ENCODE data around the gene CRIM1.

The CRIM1 gene

DNA sequence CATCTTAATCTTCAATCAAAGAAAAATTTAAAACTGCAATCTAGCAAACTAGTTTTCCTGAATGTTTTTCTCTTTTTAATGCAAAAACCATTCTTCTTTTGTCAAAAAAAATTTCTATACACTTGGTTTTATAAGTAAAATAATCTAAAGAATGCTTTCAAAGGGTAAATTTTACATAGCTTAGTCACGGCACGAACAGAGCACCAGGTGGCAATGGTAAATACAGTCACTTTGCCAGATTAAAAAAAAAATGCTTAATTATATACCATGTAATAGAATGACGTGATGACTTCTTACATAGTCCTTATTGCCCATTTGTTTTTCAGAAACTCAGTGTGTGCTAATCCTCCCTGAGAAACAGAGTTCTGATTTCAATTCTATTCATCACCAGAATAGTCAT is 232.0 kb downstream of the CRIM1 start:
- DNase-seq: no peak
- no peaks in the 10 kb centered on the region for H3K9me3 Mint-ChIP-seq
- no peaks in the 10 kb centered on the region for H3K27me3 Mint-ChIP-seq
- CTCF ChIA-PET: no interaction called here
- H3K4me1 Mint-ChIP-seq: no peaks in the 10 kb centered on the region
- peaks cover 33% of the 10 kb centered on the region for H3K36me3 Mint-ChIP-seq
- no peak overlapping the region for H3K4me3 Mint-ChIP-seq
- H3K27ac Mint-ChIP-seq: no peak overlapping the region

DNA sequence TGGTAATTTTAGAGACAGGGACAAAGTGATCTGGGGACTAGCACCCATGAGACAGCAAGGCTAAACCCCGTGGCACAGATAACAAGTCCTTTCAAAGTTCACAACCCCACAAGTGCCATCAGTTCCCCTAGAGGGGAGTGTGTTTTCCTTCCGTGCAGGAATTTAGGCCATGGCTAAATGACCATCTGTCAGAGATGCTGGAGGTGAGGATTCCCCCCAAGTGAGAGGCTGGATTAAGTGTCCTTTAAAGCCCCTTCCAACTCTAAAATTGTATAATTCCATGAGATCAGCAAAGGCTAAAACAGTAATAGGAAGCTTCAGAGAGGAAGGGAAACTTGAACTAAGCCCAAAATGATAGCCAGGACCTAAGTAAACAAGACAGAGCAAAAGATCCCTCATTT is 233.7 kb downstream of the CRIM1 start:
- no peak for DNase-seq
- H3K27ac Mint-ChIP-seq: no peak overlapping the region

DNA sequence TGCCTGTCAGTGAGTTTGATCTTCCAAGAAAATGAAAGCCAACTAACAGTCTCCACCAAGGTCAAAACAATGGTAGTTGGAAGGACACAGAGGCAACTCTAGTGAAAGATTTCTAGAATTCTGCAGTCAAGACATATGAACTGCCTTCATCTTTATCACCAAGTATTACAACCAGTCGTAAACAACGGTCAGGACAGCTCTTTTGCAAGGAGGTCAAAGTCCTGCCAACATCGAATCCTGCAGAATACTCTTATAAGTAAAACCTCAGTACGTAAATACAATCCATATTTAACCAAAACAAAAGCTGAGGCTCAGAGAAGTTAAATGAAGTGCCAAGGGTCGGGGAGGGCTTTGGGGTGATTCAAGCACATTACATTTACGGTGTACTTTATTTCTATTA is 239.3 kb downstream of the CRIM1 start:
- Mint-ChIP-seq H3K27ac (no peak overlapping the region), H3K36me3 (peaks cover 7% of the 10 kb centered on the region), H3K4me3 (no peak overlapping the region), H3K27me3 (no peaks in the 10 kb centered on the region), H3K4me1 (peaks cover 25% of the 10 kb centered on the region), H3K9me3 (no peaks in the 10 kb centered on the region)
- CTCF ChIA-PET: no interaction called here
- no peak for DNase-seq

More for the DNA sequence above, 233.7 kb downstream of the CRIM1 start:
- no peak overlapping the region for H3K4me3 Mint-ChIP-seq
- H3K9me3 Mint-ChIP-seq: no peaks in the 10 kb centered on the region
- peaks cover 24% of the 10 kb centered on the region for H3K36me3 Mint-ChIP-seq
- CTCF ChIA-PET: no interaction called here
- no peaks in the 10 kb centered on the region for H3K4me1 Mint-ChIP-seq
- no peaks in the 10 kb centered on the region for H3K27me3 Mint-ChIP-seq

DNA sequence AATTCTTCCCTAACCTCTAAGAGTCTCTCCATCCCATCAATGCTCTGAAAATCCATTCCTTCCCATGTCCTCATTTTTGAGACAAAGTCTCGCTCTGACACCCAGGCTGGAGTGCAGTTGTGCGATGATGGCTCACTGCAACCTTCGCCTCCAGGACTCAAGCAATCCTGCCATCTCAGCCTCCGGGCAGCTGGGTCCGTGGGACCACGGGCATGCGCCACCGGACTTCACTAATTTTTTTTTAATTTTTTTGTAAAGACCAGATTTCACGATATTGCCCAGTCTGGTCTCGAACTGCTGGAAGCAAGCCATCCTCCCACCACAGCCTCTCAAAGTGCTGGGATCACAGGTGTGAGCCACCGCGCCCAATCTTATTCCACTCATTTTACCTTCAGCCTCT is 240.8 kb downstream of the CRIM1 start:
- DNase-seq: no peak
- CTCF ChIA-PET: no interaction called here
- H3K4me1 Mint-ChIP-seq: peaks cover 25% of the 10 kb centered on the region
- H3K4me3 Mint-ChIP-seq: no peak overlapping the region
- H3K27me3 Mint-ChIP-seq: no peaks in the 10 kb centered on the region
- H3K36me3 Mint-ChIP-seq: peaks cover 5% of the 10 kb centered on the region
- no peak overlapping the region for H3K27ac Mint-ChIP-seq
- H3K9me3 Mint-ChIP-seq: no peaks in the 10 kb centered on the region

DNA sequence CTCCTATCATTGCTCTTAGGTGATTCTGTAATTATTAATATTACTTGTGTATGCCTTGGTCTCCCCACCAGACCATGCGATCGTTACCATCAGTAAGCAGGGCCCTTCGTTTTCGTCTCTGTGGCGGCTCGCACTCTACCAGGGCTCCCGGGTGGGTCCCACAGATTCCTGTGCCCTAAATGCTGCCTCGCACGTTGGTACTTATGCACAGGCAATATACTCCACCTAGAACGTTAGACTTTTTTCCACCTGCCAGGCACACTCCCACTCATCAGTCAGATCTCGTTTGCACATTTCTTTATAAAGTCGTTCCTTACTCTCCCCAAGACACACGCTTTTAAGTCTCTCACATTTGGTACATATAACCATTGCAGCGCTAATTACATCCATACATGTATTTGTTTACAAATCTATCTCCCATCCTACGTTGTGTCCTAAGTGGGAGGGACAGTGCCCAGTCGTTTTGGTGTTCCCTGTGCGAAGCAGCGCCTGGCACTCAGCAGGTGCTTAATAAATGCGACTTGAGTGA is 241.5 kb downstream of the CRIM1 start:
- DNase-seq: no peak
- peak overlapping the region; percentile 88 for H3K4me3 Mint-ChIP-seq
- H3K36me3 Mint-ChIP-seq: peaks cover 5% of the 10 kb centered on the region
- no peaks in the 10 kb centered on the region for H3K27me3 Mint-ChIP-seq
- H3K9me3 Mint-ChIP-seq: no peaks in the 10 kb centered on the region
- CTCF ChIA-PET: no interaction called here
- H3K4me1 Mint-ChIP-seq: peaks cover 25% of the 10 kb centered on the region
- H3K27ac Mint-ChIP-seq: peak overlapping the region; percentile 81

DNA sequence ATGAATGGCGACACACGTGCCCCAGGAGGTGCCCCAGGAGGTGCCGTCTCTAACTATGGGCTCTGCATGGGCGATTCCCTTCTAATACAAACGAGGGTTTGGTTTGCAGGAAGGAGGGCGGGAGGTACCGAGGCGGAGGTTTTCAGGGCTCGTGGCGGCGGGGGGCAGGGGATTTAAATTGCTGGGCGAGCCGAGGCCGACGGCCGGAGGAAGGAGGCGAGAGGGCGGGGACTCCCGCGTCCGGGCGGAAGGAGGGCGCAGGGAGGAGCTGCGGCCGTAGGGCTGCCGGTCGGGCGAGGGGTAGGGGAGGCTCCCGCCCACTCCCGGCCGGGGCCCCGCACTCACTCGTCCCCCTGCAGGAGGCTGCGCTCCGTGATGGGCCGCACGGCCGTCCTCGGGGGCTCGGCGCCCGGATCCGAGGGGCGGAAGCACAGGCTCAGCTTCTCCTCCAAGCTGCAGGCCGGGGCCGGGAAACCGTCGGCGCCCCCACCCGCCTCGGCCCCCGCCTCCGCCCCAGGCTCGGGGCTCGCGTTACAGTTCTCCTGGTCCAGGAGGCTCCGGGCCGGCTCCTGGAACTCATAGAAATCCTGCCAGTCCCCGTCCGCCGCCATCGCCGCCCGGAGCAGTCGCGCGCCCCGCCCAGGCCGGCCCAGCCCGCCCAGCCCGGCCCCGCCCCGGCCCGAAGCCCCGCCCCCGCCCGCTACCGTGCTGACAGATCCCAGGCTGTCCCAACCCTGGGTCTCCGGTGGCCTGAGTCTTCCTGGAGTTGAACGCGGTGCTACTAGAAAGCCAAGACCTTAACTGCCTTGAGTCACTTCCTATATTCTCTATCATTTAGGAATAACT is 242.2 kb downstream of the CRIM1 start, which contains the start of gene FEZ2:
TSS of gene FEZ2 (minus strand) at position 637 of the 846 bp plus-strand sequence. CDS start at position 611, 26 bp downstream.
- Mint-ChIP-seq H3K4me3 (peak within 1 kb of the TSS; percentile 88), H3K27ac (peak within 1 kb of the TSS; percentile 81), H3K9me3 (no peaks in the 10 kb centered on the region), H3K4me1 (peaks cover 25% of the 10 kb centered on the region), H3K36me3 (peaks cover 5% of the 10 kb centered on the region), H3K27me3 (no peaks in the 10 kb centered on the region)
- DNase-seq: peak; percentile 80
- CTCF ChIA-PET: no interaction called here
